Fibroblast of pulmonary artery (primary cell): ENCODE measurements around the gene MPO.

Experiments used
- DNase-seq: peaks from one replicate; pipeline ENCODE4 v3.0.0-alpha.2; 2010; ENCODE audit warnings: low read depth
- H3K4me3 ChIP-seq: replicated peaks from 2 replicates; pipeline ENCODE4 v1.5.1; 2011; ENCODE audit warnings: low read depth, mild to moderate bottlenecking, control low read depth, low read length, moderate library complexity
- TF ChIP-seq, protein P1 (sequence below): IDR thresholded peaks from 2 replicates; pipeline ENCODE4 v1.5.1; 2011; ENCODE audit warnings: mild to moderate bottlenecking, control low read depth, low read length, inconsistent platforms; ENCODE audit errors: missing control alignments

Gene MPO

DNA sequence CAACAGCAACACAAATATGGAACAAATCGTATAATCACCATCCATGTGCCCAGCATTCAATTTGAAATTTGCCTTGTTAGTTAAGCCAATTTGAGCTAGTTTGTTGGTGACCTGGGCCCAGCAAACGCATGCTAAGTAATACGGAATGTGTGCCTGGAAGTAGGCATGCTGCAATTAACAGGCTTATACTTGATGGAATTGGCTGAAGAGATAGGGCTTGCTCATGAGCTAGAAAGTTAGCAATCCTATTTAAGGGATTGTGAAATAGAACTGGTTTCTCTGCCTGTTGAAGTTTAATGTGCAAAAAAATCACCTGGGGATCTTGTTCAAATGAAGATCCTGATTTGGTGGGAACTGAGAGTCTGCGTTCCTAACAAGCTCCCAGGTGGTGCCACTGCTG lies 50.9 kb downstream of the MPO start:
- H3K4me3 ChIP-seq: no peak overlapping the region
- DNase-seq: no peak
- TF ChIP-seq, protein P1, sequence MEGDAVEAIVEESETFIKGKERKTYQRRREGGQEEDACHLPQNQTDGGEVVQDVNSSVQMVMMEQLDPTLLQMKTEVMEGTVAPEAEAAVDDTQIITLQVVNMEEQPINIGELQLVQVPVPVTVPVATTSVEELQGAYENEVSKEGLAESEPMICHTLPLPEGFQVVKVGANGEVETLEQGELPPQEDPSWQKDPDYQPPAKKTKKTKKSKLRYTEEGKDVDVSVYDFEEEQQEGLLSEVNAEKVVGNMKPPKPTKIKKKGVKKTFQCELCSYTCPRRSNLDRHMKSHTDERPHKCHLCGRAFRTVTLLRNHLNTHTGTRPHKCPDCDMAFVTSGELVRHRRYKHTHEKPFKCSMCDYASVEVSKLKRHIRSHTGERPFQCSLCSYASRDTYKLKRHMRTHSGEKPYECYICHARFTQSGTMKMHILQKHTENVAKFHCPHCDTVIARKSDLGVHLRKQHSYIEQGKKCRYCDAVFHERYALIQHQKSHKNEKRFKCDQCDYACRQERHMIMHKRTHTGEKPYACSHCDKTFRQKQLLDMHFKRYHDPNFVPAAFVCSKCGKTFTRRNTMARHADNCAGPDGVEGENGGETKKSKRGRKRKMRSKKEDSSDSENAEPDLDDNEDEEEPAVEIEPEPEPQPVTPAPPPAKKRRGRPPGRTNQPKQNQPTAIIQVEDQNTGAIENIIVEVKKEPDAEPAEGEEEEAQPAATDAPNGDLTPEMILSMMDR: no peak

DNA sequence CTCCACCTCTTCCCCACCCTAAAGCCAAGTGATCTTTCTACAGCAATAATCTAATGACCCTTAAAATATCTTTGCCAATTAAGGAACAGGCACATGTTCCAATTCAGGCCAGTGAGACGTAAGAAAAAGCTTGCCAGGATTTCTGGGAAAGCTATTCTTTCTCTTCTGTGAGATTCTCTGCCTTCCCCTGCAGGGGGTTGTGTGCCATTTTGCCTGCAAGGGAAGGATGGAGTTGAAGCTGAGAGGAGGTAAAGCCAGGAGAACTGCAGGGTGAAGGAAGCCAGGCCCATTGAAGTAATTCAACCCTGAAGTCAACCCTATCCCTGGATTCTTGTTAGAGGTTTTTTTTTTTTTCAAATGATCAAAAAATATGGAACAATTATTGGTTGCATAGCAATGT lies 51.4 kb downstream of the MPO start:
- TF ChIP-seq, protein P1: no peak
- DNase-seq: no peak
- no peak overlapping the region for H3K4me3 ChIP-seq

GRCh38 chr17:58228679-58229078 lies 52.1 kb downstream of the MPO start:
- DNase-seq: no peak
- H3K4me3 ChIP-seq: no peak overlapping the region

GRCh38 chr17:58227733-58228132 lies 53.0 kb downstream of the MPO start:
- no peak for DNase-seq
- TF ChIP-seq, protein P1: no peak
- H3K4me3 ChIP-seq: no peak overlapping the region

More at GRCh38 chr17:58228679-58229078, 52.1 kb downstream of the MPO start:
- TF ChIP-seq, protein P1: no peak

DNA sequence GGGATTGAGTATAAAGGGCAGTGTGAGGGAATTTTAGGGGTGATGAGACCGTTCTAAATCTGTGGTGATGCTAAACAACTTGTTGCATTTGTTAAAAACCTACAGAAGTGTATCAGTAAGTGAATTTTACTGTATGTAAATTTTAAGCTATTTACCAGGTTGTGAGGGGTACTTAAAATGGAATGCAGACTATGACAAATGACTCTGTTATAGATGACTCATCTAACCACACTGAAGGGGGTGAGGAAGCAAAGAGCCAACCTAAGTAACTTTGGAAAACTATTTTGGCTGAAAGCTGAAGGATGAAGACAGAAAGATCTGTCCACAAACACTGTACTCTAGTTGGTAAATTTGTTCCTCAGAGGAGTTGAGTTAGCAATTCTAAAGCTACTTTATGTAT lies 56.4 kb downstream of the MPO start:
- peak; percentile 53 for DNase-seq
- H3K4me3 ChIP-seq: no peak overlapping the region
- TF ChIP-seq, protein P1: no peak
